NCI-H82 (cell line): ENCODE measurements around the gene LHX3.

Experiments
- DNase-seq: peaks from one replicate; lab custom pipeline; 2025; lab: John Stamatoyannopoulos, UW

The LHX3 gene

GRCh38 chr9:136177224-136177623 lies 27.7 kb downstream of the LHX3 start:
- no peak for DNase-seq

- DNase-seq: peak; percentile 21
These were observed 29.2 kb downstream of the LHX3 start for GRCh38 chr9:136175616-136176197.

- DNase-seq: no peak
These were observed 29.9 kb downstream of the LHX3 start for GRCh38 chr9:136174779-136175615.

DNA sequence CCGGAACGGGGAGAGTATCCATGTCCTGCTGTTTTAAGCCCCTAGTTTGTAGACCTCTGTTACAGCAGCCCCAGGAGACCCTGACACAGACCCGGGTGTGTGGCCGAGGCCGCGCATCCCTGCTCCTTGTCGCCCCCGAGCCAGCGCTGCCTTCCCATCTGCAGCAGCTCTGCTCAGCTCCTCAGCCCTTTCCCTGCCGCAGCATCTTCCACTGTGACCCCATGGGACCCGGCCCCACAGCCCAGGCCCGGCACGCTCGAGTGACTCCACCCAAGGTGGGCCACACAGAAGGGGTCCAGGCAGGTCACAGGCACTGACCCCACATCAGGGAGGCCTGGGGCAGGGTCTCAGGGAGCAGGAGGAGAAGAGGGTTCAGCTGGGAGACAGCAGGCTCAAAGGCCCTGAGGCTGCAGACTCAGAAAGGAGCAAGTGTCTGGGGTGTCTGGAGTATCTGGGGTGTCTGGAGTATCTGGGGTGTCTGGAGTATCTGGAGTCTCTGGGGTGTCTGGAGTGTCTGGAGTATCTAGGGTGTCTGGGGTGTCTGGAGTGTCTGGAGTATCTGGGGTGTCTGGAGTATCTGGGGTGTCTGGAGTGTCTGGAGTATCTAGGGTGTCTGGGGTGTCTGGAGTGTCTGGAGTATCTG lies 31.2 kb downstream of the LHX3 start:
- DNase-seq: no peak

DNA sequence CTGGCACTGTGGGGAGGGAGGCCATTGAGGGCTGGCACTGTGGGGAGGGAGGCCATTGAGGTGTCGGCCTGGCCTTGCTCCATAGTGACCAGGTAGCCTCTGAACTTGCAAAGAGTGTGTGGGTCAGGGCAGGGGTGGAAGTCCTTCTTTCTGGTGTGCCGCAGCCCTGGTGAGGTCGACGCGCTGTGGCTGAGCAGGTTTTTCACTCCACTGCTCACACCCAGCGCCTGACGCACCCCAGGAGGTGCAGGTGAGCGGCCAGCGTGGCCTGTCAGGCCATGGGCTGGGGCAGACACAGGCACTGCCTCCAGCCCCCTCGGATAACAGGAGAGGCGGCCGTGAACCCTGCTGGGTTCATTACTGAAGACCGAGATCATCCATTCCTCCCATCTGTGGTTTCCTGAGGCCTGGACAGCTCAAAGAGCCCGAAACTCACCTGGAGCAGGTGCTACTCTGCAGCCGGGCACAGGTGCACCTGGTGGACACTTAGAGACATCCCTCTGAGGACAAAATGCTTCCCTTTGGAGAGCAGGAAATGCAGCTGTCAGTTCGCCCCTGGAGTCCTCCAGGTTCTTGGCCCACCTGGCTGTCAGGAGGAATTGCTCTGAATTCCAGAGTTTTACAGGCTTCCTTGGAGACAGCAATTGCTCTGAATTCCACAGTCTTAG lies 32.4 kb downstream of the LHX3 start:
- no peak for DNase-seq

DNA sequence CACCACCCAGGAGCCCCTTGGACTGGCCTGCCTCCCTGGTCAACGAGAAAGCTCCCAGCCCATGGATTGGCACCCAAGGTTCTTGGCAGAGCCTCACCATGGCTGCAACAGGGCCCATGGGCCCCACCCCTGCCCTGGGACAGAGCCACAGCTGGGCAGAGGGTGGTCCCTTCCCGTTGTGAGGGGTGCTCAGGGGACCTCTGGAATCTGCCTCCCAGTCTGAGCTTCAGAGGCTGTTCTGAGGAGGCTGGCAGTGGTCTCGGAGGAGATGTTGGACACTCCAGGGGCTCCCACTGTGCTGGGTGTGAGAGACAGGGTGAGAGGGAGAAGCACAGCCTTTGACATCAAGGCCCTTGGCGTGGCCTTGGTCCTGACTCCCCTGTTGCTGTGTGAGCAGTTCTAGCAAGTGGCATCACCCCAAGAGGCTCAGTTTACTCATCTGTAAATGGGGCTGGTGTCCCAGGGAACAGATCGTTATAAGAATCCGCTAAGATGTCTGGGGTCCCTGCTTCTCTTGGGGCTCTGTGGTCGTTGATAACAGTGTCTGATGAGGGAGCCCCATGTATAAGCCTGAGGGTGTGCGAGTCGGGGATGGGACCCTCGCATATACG lies 33.0 kb downstream of the LHX3 start:
- DNase-seq: no peak

- DNase-seq: peak; percentile 34
These were observed 33.7 kb downstream of the LHX3 start for GRCh38 chr9:136171009-136171800.

DNA sequence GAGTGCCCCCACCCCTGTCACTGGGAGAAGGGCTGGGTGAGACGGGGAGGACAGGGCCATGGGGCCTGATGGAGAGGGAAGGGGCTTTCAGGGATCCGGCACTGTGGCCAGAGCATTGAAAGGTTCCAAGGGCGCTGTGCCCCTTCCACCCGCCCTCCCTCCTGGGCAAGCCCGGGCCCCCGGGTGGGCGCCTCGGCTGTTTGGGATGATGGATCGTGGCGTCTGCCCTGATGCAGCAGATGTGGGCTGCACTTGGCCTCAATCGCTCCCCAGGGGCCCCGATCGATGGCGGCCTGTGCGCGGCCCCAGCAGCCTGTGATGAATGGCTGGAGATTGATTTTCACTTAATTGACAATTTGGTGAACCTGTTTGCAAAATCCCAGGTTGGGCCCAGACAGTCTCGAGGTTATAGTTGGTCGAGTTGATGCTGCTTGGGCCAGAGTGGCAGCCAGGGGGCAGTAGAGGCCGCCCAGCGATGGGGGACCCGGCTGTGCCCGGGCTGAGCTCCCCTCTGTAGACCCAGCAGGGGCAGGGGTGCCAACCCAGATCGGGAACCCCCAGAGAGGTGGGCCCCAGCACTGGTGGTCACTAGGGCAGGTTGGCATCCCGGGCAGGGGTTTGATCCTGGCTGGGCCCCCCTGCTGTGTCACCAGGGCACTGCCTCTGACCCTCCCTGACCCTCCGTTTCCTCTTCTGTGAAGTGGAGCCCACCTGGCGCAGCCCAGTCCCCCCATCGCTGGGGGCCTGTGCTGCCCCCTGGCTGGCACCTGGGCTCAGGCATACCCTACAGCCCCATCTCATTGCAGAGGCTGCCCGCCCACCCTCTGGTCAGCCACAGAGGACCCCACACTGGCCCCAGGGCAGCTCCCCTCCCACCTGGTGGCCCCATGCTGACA lies 34.7 kb downstream of the LHX3 start:
- peak; percentile 57 for DNase-seq

GRCh38 chr9:136169495-136169894 lies 35.4 kb downstream of the LHX3 start:
- DNase-seq: no peak

DNA sequence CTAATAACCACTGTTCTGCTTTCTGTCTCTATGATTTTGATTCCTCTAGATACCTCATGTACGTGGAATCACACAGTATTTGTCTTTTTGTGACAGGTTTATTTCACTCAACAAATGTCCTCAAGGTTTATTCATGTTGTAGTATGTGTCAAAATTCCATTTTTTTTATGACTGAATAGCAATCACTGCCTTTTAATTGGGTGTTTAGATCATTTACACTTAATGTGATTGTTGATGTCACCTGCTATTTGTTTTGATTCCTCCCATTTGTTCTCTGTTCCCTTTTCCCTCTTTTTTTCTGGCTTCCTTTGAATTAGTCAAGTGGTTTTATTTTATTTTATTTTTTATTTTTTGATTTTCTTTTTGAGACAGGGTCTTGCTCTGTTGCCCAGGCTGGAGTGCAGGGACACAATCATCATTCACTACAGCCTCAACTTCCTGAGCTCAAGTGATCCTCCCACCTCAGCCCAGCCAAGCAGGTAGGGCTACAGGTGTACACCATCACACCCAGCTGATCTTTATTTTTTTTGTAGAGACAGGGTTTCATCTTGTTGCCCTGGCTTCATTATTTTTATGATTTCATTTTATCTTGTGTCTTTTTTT lies 41.6 kb downstream of the LHX3 start:
- no peak for DNase-seq

- no peak for DNase-seq
These were observed 43.8 kb downstream of the LHX3 start for GRCh38 chr9:136160995-136161610.

- DNase-seq: peak; percentile 76
These were observed 44.5 kb downstream of the LHX3 start for GRCh38 chr9:136160381-136160841.

- no peak for DNase-seq
These were observed 45.1 kb downstream of the LHX3 start for GRCh38 chr9:136159851-136160250.

- DNase-seq: no peak
These were observed 47.3 kb downstream of the LHX3 start for GRCh38 chr9:136157477-136158265.

GRCh38 chr9:136156209-136157120 lies 48.5 kb downstream of the LHX3 start:
- DNase-seq: no peak

- no peak for DNase-seq
These were observed 49.4 kb downstream of the LHX3 start for GRCh38 chr9:136155576-136155975.

DNA sequence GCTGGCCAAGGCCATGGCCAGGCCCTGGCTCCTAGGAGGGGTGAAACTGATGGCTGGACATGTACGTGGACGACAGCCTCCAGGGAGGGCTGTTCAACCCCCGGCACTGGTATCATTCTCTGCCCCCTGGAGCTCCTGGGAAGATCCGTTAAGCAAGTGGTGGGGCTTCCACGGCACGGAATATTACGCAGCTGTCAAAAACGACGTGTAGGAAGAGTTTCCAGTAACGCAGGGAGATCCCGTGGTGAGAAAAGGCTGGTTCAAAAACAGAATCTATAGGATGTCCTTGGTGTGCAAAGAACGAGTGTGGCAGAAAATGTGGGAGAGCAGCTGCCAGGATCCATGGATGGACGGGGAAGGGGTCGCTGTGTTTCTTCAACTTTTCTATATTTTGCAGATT lies 50.0 kb downstream of the LHX3 start:
- no peak for DNase-seq
